Inflammatory macrophage (primary cell): ENCODE measurements around the gene ZFP92.
"Not testable (repeated sequence)": the region's sequence is repeated elsewhere in the genome, so short reads cannot be mapped to it uniquely, and the experiment has no call there.

ENCODE experiments used
- DNase-seq, 2 donors: peaks; one replicate each; pipeline ENCODE4 v3.0.0-alpha.2; 2020 to 2022

Gene ZFP92

DNA sequence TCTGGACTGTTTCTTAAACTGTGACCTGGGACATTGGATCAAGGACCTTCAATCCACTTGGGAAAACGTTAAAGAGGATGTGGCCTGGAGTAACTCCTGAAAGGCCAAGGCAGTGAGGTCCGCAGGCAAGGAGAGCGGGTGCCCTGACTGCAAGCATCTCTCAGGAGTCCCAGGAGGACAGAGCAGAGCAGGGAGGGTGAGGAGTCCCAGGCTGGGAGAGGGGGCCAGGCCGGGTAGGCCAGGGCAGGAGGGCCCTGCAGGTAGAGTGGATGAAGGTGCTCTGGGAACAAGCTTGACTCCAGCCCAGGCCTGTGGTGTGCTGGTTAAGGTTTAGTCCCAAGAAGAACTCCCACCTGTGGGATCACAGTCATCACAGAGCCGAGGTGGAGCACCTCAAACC lies 23.9 kb upstream of the ZFP92 start:
- no peak for DNase-seq

DNA sequence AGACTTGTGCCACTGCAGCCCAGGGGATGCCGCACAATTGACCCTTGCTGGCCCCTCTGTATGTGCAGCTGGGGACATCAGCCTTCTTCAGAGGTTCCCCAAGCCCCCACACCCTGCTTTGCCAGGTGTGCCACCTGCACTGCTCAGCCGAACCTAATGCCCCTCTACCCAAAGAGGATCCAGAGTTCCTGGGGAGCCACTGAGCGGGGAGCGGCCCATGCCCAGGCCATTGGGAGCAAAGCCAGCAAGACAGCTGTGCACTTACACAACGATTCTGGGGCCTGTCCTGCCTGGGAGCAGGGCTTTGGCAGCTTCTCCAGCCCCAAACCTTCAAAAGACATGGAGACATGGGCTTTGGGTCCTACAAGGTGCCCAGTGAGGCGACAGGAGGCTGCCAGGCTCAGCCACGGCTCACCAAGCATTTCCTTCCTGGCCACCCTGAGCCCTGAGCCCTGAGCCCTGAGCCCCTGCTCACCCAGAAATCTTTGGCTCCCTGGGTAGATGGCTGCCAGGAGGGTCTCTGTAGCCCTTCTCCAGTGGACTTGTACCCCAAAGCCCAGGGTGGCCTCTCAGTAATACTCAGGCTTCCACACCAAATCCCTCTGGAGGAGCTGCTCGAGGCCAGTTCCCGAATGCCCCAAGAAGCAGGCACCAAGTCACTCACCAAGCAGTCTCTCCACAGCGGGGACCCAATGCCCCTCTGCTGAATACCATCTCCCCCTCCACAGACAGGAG lies 23.1 kb upstream of the ZFP92 start:
- no peak for DNase-seq

DNA sequence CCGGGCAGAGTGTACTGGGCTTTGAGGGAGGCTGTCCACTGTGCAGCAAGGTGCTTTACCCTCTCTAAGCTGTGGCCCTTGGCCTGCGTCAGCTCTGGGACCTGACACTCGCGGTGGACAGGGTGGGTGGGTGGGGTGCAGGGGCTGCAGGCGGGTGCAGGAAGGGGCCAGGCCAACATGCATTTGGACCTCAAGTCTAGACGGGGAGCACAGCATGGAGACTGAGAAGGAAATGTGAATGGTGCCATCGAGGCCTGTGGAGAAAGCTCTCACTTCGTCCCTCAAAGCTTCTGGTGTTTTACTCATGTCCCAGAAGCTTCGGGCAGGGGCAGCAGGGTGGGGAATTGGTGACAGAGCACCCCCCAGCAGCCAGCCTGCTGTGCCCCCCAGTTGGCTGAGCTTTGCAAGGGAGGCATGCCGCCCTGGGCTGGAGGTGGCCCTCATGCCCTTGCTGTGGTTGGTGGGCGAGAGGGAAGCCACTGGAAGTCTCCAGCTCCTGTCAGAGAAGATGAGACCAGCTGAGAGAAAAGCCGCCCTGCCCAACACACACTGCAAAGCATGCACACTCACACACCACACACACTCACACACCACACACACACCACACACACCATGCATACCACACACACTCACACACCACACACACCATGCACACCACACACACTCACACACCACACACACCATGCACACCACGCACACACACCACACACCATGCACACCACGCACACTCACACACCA lies 22.4 kb upstream of the ZFP92 start:
- no peak for DNase-seq

DNA sequence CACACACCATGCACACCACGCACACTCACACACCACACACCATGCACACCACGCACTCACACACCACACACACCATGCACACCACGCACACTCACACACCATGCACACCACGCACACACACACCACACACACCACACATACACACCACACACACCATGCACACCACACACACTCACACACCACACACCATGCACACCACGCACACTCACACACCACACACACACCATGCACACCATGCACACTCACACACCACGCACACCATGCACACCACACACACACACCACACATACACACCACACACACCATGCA lies 21.9 kb upstream of the ZFP92 start:
- DNase-seq = not testable (repeated sequence)

DNA sequence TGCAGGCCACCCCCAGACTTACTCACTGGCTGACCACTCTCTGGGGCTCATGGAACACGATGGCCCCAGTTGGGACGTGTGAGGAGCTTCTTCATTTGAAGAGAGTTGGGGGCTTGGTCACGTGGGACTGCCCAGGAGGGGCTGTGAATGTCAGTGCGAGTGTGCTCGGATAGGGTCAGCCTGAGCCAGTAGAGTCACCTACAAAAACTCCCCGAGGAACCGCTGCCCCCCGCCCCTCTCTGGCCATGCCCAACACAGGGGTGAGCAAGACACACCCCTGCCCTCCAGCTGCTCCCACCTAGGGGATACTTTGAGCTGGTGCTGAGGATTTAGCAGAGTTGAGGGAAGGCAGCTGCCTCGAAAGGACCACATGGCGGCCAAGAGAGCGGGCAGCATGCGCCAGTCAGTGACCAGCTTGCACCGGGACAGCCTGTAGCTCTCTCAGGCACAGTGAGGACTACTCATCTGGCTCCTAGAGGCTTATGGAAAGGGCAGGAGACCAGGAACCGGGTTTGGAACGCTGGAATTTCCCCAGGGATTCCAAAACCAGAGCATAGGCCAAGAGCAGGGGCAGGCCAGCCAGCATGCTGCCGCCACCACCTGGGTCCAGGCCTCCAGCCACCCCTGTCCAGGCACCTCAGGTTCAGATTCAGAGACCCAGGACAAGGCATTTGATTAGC lies 18.5 kb upstream of the ZFP92 start:
- no peak for DNase-seq

DNA sequence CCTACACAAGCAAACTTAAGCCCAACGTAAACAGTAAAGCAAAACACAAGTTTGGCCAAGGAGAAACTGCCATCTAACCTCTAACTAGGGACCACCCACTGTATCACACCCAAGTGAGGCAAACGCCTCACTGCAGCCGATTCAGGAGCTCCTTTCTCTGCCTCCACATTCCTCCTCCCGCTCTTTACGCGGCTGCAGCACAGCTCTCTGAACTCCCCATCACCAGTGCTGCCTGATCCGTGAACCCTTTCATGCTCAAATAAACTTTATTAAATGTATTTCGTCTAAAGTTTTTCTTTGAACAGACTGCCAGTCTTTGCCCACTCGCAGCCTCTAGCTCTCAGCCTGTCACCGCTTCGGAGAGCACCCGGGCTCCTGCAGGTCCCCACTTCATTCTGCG lies 16.7 kb upstream of the ZFP92 start:
- no peak for DNase-seq

DNA sequence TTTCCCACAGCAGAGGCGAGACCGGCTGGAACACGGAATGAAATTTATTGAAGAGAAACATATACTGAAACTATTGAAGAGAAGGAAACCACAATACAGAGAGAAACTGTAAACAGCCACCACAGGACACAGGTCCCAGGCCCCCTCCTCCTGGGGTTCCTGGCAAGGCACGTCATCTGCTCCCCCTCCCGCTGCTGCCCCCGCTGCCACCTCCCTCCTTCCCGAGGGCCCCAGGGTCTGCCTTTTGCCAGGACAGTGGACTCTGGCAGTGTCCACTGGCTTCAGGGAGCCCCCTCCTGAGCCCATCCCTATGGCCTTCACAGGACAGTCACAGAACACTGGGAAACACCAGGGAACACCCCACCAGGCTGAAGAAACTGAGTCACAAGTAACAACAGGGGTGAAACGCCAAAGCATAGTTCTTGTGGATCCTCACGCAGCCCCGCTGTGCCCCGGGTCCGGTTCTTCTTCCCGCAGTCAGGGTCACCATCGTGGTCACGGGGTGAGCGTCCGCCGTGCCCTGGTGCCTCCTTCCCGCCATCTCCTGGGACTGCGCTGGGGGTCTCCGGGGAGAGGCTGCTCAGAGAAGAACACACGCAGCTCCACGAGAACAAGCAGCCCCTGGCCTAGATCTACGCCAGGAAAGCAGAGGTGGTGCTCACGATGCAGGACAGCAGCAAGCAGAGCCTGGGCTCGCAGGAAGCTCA lies 15.5 kb upstream of the ZFP92 start:
- DNase-seq = no peak

DNA sequence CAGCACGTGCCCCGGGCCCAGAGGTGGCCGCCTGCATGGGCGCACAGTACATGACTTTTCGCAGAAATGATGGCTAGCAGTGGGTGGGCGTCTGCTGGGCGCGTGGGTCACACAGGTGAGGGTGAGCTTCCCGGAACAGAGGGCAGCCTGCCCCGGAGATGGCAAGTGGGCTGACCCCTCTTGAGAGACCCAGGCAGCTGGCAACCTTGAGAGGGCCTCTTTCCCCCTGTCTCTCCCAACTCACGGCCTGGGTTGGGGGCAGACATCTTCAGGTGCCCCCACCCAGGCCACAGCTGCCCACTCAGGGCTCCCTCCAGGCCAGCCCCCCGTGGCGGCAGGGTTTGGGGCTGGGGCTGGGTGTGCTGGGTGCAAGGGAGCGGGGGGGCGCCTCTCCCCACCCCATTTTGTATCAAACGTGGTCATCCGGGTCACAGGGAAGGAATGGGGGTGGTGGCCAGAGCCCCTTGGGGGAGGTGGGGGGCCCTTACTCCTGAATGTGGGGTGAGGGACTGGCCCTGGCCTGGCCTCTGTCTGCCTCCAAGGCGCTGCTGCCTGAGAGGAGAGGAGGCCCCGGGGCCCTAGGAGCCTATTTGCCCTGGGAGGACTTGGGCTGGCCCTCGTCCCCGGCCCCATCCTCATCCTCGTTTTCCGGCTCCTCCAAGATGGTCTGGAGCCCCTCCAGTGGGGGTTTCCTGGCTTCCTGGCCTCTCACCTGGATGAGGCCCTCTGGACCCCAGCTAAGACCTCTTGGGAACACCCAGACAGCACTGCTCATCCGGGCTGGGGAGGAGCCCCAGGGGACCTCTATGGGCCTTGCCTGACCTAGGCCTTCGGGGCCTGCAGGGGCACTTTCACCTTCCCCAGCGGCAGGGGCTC lies 14.7 kb upstream of the ZFP92 start:
- DNase-seq = no peak

DNA sequence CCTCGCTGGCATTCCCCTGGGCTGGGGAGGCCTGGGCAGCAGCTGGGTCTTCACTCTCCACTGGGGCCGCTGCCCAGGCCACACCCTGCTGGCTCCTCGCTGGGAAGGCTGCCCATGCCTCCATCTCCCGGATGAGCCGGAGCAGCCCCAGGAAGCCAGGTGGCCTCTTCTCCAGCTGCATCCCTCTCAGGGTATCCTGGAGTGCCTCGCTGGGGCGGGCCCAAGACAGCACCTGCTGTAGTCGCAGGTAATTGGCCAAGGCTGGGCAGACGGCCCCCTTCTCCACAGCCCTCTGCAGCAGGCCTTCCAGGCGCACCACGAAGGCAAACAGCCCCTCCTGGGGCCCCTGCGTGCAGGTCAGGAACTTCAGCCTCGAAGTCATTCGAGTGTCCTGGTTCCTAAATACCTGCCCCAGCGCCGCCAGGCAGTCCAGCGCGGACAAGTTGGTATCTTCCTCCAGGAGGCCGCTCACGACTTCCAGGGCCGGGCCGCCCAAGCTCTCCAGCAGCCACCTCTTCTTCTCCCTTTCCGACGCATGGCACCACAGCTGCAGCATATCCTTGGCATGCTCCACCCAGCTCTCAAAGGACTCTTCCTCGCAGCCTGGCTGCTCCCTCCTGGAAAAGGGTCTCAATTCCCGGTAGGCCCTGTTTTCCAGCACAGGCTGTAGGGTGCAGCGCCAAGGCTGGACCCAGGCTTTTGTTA lies 13.9 kb upstream of the ZFP92 start:
- DNase-seq = no peak

DNA sequence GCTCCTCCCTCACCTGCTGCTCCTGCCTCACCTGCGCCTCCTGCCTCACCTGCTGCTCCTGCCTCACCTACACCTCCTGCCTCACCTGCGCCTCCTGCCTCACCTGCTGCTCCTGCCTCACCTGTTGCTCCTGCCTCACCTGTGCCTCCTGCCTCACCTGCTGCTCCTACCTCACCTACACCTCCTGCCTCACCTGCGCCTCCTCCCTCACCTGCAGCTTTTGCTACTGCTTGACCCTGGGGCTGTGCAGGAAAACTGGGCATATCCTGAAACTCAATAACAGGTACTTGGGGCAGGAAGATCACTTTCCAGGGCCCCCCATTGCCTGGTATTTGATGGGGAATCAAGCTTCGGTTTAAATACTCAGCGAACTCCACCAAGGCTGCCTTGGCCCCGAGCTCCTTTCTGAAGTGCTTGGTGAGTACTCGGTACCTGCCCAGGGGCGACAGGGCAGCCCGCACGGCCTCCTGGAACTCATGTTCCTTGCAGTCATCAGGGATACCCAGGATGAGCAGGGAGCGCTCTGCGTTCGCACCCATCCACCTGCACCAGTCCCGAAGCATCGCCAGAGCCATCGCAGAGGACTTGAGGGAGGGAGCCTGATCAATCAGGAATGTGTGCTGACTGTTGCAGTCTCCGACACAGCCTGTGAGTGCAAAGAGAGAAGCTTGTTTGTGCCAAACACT lies 12.9 kb upstream of the ZFP92 start:
- DNase-seq = no peak

DNA sequence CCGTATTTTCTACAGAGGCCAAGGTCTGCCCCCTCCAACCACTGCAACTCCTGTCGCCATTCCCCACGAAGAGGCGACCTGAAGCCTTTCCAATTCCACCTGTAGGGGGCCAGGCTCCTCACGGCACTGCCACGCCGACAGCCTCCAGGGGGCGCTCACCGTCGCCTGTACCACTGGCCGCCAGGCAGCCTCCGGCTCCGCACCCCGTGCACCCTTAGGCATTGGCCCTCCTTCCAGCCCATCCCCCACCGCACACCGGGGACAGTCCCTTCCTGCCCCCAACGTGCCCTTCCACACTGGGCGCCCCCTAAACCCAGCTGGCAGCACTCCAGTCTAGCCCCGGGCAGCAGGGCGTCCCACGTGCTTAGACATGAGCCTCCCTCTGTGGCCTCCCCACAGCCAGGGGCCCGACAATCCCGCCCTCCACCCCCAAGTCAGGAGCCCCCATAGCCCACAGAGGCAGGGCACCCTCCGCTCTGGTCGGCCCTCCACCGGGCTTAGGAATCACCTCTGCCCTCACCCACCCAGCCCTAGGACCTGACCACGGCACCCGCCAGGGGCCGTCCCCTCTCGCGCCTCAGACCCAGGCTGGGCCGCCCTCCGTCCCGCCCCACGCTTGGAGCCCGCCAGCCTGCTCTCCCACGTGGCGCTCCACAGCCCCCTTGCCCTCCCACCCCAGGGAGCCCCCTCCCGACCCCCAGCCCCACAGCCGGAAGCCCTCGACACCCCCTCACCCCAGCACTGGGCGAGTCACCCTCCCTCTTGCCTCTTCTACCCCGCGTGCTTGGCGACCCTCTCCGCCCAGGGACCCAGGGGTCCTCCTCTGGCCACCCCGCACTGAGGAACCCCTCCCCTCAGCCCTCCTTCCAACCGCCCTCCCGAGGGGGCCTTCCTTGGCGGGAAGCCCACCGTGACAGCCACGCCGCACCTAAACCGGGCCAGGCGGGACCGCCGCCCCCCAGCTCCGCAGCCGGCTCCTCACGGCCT lies 10.8 kb upstream of the ZFP92 start:
- DNase-seq = peak; percentile 45 to 50

DNA sequence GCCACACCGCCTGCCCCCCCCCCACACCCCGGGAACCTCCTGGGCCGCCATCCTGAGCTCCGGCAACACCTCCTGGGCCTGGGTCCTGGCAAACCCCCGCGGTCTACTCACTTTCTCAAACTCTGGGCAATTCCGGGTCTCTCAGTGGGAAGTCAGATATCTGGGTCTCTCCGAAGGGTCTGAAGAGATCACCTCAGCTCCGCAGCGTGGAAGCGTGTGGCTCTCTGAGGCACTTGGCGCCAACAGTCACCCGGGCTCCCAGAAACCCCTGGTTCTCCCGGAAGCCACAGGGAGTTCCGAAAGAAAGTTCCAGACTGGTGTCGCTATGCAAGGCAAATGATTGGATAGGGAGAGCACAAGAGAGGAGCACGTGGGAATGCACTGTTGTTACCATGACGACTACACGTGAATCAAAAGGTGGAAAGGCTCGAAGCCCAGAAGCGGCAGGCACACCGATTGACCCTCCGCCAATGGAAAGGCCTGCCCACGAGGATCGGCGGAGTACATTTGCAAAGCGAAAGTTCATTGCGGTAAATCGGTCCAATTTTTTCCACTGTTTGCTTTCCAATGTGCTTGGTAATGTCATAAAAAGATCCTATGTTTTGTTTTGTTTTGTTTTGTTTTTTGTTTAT lies 10.0 kb upstream of the ZFP92 start, which contains the start of gene PNMA6E:
PNMA6E (minus strand) TSS at position 218 of the 632 bp plus-strand sequence. CDS start 2,501 bp downstream, outside the sequence.
- no peak for DNase-seq

DNA sequence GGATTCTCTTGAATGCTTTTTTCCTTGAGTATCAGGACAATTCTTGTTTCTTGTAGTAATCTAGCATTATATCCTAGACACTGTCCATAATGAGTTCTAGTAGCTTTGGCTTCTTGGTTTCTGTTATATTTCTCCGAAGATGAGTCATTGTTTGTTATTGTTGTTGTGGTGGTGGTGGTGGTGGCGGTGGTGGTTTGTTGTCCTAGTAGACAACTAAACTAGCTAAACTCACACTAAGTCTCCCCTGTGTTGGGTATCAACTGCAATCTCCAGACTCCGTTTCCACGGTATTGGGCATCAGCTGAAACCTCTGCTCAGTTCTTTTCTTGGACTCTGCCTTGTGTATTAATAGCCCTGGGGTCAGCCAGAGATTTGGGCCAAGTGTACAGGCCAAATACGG lies 6.9 kb upstream of the ZFP92 start:
- DNase-seq = not testable (repeated sequence)

DNA sequence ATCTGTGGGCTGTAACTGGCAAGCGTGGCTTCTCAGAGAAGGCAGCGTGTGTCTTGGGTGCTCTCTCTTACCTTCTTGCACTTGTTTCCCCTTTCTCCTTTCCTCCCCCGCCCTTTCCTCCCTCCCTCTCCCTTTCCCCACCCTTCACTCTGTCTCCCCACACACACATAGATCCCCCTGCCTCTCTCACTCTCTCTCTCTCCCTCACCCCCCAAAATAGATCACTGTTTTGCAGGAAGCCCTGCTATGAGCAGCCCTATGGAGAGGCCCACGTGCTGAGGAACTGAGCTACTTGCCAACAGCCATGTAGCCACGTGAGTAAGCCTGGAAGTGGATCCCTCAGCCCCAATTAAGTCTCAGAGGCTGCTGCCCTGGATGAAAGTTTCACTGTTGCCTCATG lies 5.8 kb upstream of the ZFP92 start:
- DNase-seq = no peak

DNA sequence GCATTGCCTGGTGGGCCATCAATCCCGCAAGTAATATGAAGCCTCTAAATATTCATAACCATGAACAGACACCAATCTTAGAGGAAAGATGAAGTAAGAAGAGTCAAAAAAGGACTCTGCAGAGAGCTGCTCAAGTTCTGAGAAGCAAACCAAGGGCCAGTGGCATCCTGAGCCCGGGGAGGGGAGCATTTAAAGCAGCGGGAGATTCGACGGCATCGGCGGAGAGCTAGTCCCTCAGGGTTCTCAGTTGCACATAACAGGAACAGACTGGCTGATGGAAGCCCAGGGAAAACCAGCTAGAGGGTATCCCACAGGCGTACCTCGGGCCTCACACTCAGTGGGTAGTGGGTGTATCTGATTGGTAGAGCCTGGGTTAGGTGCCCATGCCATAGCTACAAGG lies 5.3 kb upstream of the ZFP92 start:
- DNase-seq = no peak

DNA sequence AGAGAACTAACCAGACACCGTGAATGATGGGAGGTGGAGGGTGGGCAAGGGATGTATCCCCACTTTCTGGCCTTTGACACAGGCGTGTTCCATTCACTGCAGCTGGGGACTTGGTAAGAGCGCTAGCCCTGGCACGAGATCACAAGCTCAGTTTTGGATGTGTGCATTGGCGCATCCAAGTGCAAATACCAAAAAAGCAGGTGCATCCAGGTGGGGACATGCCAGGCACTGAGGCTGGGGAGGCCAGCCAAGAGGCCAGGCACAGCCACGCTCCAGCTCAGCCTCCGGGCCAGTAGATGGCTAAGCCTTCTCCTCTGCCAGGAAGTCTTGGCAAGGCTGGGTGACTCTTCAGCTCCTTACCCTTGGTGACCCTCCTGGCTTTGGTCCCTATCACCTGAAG lies 4.4 kb upstream of the ZFP92 start:
- DNase-seq = no peak

DNA sequence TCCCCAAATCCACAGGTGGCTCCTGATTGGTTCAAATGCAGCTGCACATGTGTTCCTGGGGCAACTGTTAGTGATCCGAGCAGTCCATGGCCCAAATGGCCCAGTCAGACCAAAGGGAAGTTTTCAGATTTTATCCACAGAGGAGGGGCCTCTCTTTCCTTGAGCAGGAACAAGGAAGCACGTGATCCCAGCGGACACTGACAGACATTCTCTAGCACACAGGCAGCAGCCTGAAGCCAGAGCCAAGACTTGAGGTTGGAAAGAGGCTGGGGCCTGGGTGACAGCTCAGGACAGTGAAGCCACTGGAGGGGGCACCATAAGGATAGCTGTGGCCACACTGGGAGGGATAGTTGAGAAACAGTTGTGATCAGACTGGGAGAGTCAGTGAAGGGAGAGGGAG lies 3.5 kb upstream of the ZFP92 start:
- no peak for DNase-seq

DNA sequence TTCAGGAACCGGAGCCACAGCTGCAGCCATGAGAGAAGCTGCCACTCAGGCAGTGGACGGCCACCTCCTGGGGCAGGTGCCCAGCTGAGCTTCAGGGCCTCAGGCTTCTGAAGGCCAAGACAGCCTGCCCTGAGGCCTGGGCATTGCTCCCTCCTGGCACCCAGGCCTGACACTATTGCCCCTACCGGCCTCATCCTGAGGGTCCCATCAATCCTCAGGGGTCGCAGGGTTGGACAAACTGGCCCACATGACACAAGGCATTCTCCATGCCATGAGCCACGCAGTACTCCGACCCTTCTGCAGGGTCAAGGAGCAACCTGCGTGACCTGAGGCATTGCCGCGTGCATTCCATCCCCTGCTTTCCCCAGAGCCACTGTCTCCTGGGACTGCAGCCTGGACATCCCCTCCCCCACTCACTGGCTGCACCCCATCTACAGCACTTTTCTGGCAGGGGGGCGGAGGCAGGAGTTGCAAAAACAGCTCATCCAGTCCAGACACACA lies 3.0 kb upstream of the ZFP92 start:
- no peak for DNase-seq

DNA sequence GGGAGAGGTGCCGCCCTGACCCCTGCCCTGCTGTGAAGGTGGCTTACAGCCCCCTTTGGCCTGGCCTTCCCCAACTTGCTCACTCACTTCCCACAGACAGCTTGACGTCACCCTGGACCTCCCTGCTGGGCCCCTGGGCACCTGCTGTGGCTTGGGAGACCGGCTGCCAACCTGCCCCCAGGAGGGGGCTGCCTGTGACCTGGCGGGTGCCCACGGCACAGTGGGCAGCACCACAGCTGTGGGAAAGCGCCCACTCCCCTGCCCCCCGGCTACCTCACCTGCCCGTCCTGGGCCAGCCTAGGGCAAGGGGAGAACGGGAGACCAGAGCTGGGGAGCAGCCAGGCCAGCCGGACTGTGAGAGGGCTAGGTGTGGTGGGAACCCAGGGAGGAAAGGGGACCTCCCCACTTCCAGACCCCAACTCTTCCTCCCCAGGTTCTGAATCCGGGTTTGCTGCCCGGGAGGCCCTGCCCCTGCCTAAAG lies 2.4 kb upstream of the ZFP92 start:
- no peak for DNase-seq
